GM21423 (cell line): ENCODE measurements around the gene ITGAD.

Experiments
- ATAC-seq: cut with Tn5 transposase; IDR thresholded peaks from one replicate; pipeline ENCODE4 v1.9.1; 2021; ENCODE audit warnings: mild to moderate bottlenecking, moderate library complexity; ENCODE audit not compliant: unreplicated experiment

ITGAD gene

DNA sequence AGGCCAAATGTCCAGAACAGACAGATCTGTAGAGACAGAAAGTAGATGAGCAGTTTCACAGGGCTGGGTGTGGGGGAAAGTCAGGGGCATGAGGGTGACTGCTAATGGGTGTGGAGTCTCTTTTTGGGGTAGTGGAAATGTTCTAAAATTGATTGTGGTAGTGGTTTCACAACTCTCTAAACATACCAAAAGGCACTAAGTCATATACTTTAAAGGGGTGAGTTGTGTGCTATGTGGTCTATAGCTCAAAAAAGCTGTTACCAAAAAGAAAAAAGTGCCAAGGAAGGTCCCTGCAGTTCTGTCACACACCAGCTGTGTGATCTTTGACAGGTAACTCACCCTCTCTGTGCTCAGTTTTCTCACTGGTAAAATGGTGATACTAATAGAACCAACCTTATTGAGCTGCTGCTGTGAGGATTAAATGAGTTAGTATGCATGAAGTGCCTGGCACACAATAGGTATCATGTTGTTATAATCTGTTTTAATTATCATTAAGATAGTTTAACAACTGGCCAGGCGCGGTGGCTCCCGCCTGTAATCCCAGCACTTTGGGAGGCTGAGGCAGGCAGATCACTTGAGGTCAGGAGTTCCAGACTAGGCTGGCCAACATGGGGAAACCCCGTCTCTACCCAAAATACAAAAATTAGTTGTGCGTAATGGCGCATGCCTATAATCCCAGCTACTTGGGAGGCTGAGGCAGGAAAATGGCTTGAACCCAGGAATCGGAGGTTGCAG, 27.8 kb upstream of the ITGAD start:
- ATAC-seq: no peak

DNA sequence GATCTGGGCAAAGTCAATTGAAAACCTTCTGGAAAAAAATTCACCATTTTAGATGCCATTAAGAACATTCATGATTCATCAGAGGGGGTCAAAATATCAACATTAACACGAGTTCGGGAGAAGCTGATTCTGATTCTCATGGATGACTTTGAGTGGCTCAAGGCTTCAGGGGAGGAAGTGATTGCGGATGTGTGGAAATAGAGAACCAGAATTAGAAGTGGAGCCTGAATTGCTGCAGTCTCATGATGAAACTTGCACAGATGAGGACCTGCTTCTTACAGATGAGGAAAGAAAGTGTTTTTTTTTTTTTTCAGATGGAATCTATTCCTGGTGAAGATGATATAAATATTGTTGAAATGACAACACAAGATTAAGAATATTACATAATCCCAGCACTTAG, 25.3 kb upstream of the ITGAD start:
- no peak for ATAC-seq

DNA sequence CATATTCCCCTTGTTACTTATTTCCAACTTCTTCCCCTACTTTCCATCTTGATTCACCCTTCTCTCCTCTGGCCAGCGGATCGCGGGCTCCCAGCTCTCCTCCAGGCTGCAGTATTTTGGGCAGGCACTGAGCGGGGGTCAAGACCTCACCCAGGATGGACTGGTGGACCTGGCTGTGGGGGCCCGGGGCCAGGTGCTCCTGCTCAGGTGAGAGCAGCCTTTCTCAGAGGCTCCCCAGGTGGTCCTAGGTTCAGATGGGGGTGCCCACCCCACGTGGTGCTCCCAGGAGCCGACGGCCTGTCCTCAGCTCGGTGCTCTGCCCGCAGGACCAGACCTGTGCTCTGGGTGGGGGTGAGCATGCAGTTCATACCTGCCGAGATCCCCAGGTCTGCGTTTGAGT, 22.1 kb upstream of the ITGAD start:
- ATAC-seq: no peak

DNA sequence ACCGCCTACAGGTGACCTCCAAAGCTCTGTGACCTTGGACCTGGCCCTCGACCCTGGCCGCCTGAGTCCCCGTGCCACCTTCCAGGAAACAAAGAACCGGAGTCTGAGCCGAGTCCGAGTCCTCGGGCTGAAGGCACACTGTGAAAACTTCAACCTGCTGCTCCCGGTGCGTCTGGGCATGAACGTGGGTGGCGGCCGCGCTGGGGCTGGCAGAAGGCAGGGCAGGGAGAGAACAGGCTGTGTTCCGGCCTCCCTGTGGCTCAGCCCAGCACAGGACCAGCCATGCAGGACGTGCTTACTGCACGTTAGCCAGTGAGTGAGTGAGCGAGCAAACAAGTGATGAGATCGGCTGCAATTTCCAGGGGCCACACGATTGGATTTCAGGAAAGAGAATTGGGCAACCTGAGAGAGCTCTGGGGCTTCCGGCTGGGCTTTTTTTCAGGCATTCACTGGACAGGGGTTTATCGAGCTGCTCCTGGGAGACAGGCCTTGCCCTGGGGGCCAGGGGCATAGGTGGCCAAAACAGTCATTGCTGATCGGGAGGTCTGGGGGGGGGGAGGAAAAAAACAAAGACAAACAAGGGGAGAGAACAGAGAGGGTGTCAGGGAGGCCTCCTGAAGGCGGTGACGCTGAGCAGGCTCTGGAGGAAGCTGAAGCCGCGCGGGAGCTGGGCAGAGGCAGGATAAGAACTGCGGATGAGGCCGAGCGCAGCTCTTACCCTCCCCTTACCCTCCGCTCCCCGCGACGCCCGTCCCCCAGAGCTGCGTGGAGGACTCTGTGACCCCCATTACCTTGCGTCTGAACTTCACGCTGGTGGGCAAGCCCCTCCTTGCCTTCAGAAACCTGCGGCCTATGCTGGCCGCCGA, 21.3 kb upstream of the ITGAD start:
- ATAC-seq: no peak

DNA sequence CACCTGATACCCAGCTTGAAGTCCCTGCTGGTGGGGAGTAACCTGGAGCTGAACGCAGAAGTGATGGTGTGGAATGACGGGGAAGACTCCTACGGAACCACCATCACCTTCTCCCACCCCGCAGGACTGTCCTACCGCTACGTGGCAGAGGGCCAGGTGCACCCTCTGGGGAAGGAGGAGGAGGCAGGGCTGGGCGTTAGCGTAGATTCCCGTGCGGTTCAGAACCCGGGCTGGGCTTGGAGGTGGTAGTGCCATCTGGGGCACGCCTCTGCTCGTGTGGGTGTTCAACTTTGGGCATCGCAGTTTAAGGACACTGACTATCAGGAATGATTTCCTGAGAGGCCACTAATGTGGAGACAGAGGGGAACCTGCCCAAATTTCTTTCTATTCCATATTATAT, 19.9 kb upstream of the ITGAD start:
- ATAC-seq: no peak

DNA sequence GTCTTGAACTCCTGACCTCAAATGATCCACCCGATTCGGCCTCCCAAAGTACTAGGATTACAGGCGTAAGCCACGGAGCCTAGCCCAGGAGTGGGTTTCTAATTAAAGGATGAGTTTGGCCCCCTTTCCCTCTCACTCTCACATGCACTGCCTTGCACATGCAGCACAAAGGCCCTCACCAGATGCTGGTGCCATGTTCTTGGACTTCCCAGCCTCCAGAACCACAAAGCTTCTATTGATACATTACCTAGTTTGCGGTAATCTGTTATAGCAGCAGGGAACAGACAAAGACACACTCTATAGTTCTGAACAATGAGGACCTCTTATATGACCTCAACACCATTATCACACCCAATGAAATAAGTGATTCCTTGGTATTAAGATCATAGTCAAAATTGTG, 17.9 kb upstream of the ITGAD start:
- no peak for ATAC-seq

DNA sequence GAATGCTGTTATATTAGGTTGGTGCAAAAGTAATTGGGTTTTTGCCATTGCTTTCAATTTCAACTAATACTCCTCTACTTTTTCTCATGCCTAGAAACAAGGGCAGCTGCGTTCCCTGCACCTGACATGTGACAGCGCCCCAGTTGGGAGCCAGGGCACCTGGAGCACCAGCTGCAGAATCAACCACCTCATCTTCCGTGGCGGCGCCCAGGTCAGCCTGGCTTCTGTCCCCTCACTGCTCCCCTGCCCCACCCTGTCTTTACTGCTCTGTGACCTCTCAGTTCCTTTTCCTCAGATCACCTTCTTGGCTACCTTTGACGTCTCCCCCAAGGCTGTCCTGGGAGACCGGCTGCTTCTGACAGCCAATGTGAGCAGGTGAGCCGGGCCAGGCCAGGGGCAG, 16.4 kb upstream of the ITGAD start:
- ATAC-seq: no peak

DNA sequence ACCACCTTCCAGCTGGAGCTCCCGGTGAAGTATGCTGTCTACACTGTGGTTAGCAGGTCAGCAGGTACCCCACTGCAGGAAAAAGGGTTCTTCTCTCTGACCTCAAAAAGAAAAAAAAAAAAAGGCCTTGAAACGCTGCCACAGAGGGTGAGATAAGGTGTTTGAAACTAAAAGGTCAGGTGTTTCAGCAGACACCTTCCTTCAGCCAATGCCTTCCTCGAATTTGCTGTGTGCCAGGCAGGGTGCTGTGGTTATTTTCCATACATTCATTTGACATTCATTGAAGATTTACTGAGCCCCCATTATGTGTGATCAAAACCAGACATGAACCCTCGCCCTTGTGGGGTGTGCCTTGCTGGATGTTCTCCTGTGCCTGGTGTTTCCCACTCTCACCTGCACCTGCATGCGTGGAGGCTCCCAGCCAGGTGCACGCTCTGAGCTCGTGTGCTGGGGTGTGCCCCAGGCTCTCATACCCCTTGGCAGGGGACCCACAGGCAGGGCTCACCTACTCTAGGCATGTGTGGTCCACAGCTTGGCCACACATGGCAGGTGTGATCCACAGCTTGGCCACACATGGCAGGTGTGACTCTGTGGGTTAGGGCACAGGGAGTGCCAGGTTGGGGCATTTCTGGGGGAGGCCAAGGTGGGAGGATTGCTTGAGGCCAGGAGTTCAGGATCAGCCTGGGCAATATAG, 15.8 kb upstream of the ITGAD start:
- no peak for ATAC-seq

DNA sequence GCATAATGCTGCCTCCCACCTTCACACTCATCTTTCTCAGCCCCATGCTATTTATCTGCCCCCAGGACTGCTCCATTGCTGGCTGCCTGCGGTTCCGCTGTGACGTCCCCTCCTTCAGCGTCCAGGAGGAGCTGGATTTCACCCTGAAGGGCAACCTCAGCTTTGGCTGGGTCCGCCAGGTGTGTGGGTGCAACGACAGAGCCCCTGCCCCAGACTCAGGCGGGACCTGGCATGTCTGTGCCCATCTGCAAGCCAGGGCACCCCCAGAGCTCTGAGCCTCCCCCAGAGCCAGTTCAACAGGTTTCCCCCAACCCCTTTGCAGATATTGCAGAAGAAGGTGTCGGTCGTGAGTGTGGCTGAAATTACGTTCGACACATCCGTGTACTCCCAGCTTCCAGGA, 12.9 kb upstream of the ITGAD start:
- ATAC-seq: no peak

DNA sequence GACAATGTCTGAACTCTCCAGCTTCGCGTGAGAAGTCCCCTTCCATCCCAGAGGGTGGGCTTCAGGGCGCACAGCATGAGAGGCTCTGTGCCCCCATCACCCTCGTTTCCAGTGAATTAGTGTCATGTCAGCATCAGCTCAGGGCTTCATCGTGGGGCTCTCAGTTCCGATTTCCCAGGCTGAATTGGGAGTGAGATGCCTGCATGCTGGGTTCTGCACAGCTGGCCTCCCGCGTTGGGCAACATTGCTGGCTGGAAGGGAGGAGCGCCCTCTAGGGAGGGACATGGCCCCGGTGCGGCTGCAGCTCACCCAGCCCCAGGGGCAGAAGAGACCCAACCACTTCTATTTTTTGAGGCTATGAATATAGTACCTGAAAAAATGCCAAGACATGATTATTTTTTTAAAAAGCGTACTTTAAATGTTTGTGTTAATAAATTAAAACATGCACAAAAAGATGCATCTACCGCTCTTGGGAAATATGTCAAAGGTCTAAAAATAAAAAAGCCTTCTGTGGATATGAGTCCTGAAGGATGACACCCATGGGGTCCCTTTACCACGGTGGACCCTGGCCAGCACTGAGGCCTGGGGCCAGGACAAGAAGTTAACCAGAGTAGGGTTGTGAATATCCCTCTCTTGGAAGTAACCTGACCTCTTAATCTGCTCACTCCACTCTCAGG, 10.5 kb upstream of the ITGAD start:
- no peak for ATAC-seq

DNA sequence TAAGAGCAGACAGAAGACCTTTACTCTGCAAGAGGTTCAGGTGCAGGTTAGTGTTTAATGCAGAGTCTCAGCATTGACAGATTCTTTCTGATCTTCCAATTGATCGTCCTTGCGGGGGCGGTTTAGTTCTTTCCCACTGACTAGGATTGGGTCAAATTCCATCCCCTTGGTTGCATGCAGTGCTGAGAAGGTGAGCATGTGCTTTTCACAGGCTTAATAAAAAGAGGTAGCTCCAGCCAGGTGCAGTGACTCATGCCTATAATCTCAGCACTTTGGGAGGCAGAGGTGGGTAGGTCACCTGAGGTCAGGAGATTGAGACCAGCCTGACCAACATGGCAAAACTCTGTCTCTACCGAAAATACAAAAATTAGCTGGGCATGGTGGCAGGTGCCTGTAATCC, 7.5 kb upstream of the ITGAD start:
- ATAC-seq: no peak

DNA sequence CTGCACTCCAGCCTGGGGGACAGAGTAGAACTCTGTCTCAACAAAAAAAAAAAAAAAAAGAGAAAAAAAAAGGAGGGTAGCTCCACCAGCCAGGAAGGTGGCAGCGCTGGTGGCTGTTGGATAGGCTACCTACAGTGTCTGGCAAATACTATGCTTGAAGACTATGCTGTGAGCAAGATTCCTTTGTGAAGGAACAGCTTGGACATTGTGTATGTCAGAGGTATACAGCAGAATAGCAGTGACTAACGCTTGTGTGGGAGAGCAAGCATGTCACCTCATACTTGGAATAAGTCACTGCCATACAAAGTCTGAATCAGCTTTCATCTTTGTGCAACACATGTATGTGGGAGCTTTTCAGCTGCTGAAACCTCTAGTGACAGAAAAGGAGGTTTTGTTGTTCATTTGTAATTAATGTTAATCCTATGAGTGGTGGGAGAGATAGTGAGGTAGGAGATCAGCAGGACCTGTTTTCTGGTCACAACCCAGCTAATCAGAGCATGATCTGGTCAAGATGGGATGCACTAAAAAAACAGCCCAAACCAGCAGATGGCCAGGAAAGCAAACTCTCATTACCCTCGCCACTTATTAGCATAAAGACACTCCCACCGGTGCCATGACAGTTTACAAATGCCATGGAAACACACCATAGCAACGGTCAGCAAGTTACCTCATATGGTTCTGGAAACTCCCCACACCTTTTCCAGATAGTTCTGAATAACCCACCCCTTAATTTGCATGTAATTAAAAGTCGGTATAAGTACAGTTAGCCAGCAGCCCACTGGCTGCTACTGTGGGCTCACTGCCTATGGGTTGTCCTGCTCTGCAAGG, 6.8 kb upstream of the ITGAD start:
- ATAC-seq: no peak

DNA sequence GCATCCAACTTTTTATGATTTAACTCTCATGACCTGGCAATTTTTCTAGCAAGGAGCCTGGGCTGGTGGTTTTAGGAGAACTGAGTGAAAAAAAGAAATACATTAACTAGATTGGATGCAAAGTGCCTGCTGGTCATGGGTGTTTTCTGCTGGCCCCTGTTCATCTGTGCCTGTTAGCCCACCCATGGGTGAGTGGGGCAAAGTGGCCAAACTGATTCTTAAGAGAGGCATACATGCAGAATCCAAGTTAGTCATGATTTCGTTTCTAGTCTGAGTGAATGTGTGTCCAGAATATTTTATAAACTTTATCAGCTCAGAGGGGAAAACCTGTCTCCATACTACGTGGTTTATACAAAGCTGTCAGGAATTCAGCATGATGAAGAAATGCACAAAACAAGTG, 4.6 kb upstream of the ITGAD start:
- ATAC-seq: no peak

DNA sequence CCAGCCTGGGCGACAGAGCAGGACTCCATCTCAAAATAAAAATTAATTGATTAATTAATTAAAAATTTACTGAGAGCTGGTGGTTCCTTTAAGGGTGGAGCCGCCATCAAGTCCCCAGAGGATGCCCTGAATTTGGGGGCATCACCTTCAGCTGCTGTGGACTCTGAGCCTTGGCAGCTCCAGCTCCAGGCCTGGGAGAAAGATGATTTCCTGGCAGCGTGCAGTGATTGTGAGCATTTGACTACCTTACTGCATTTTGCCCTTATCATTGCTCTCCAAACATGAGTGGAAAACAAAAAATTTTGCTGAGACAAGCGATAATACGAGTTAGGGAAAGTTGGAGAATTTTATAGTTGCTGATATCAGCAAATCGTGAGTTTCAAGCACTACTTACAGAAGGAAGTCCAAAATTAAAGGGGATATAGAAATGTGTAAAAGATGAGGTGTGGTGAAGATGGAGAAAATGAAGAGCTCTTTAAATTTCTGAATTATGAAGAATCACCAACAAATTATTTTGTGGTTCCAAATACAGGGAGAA, 2.6 kb upstream of the ITGAD start:
- ATAC-seq: no peak

DNA sequence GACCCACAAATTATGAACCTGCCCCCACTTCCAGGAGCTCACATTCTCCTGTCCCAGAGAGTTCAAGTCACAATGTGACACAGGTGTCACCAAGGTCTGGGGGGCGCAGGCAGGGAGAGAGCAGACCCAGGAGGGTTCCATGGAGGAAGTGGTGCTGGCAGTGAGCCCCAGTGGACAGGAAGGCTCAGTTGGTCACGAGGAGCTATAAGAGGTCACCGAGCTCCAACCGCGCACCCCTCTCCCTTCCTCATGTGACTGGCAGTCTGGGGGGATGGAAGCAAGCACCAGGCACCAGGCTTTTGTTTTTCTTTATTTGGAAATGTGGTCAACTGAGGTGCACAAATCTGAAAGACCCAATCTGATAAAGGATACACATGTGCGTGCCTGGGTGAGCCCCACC, 2.5 kb downstream of the ITGAD start:
- no peak for ATAC-seq

DNA sequence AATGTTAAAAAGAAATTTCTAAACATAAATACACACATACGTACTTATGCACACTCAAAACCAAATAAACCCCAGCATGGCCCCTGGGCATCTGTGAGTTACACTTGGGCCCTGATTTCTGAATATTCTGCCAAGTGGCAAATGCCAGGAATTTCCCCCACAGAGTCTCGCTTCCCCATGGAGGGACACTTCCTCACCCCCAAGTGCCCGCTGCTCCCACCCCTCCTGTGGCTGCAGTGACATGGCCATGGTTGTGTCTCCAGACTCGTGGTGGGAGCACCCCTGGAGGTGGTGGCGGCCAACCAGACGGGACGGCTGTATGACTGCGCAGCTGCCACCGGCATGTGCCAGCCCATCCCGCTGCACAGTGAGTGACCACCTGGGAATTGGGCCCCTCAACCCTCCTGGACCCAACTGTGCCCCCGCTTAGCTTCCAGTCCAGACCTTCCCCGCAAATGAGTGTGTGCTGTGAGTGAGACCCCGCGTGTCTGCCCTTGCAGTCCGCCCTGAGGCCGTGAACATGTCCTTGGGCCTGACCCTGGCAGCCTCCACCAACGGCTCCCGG, 4.0 kb downstream of the ITGAD start:
- ATAC-seq: no peak

DNA sequence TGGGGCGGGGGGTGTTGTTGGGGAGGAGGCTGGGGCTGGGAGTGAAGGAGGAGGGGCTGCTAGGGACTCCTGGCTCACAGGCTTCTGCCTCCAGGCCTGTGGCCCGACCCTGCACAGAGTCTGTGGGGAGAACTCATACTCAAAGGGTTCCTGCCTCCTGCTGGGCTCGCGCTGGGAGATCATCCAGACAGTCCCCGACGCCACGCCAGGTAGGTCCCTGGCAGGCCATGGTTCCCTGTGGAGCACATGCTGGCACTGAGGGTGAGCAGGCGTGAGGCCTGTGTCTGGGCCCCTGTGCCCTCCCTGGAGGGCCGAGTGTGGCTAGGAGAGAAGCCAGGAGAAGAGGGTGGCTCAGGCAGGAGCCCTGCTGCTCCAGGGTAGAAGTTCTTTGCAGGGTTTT, 4.6 kb downstream of the ITGAD start:
- ATAC-seq: no peak

DNA sequence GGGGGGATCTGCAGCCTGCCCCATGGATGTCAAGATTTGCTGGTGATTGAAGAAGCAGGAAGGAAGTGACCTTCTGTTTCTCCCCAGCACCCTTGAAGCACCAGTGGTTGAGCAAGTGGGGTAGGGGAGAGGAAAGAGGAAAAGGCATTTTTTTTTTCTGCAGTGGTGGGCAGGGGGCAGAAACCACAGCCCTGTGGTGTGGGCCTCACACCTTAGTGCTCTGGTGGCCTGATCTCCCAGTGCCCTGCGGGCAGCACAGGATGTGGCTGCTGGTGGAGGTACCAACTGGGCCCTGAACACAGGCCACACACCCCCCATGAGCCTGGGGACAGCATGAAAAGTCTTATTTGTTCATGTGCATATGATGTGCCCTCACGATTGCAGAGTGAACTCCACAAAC, 7.1 kb downstream of the ITGAD start:
- ATAC-seq: no peak

DNA sequence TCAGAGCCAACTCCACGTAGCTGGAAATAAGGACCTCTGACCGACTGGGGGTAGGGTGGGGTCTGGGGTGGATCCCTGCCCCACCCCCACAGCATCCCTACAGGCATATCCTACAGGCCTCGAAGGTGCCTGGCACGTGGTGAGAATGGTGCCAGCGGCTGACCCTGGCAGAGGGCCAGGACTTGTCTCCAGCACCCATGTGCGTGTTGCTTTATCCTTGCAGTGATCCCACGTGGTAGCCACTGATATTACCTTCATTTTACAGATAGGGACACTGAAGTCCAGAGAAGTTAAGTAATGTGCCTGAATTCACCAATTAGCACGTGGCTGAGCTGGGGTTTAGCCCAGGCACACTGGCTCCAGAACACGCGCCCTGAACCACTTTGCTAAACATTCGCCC, 8.3 kb downstream of the ITGAD start:
- no peak for ATAC-seq

DNA sequence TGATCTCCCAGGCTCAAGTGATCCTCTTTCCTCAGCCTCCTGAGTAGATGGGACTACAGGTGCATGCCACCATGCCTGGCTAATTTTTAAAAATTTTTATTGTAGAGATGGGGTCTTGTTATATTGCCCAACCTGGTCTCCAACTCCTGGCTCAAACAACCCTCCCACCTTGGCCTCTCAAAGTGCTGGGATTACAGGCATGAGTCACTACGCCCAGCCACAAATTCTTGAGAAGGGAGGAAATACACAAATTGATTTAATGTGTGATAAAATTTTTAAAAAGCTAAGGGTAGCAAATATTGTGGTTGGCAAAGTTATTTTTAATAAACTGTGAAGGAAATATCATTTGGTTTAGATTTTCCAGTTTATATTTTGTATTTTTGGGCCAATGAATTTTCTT, 9.6 kb downstream of the ITGAD start:
- no peak for ATAC-seq
